OCI-LY7 (cell line): ENCODE results near the gene ATP2C2. TPM values are rescaled to one million over a fixed set of nuclear protein-coding genes. Genes with fewer than 3 reads are reported as not detected.
A peak's percentile ranks its signal among the peaks of the same experiment; 100 is the strongest.

Experiments used
- BruUV-seq: library from RNA; stranded (reverse); fragments of 400-500 nt; replicated peaks from 2 replicates; lab custom pipeline; 2021; lab: Mats Ljungman, UMichigan
- CTCF ChIA-PET: fragments of 300-600 bp; sonication (Branson Sonifier 250); formaldehyde crosslinking; loops from one replicate; lab custom pipeline; 2022; ENCODE audit warnings: antibody characterized with exemption; ENCODE audit not compliant: unreplicated experiment; lab: Charles Lee
- POLR2A ChIA-PET: fragments of 300-600 bp; sonication (Branson Sonifier 250); formaldehyde crosslinking; loops from one replicate; lab custom pipeline; 2022; ENCODE audit warnings: antibody characterized with exemption; lab: Charles Lee
- DNase-seq: peaks from one replicate; pipeline ENCODE4 v3.0.0-alpha.2; 2015; ENCODE audit warnings: low spot score
- H2AFZ ChIP-seq: fragments of 200-600 bp; sonication (generic), shearing (Covaris generic); 2 replicates; pipeline ENCODE4 v1.6.1; 2014; ENCODE audit warnings: mild to moderate bottlenecking, antibody characterized with exemption, low read length, moderate library complexity
- H3K27ac ChIP-seq: fragments of 200-600 bp; sonication (generic); 2 replicates; pipeline ENCODE4 v1.5.1; 2014; ENCODE audit warnings: mixed run types, low read depth, mild to moderate bottlenecking, moderate library complexity, low read length, inconsistent platforms; ENCODE audit not compliant: poor library complexity, severe bottlenecking
- H3K36me3 ChIP-seq: fragments of 200-600 bp; sonication (generic); 2 replicates; pipeline ENCODE4 v1.6.1; 2014; ENCODE audit warnings: mild to moderate bottlenecking, antibody characterized with exemption, low read length, moderate library complexity, mixed read lengths; ENCODE audit not compliant: insufficient read depth
- H3K4me1 ChIP-seq: fragments of 200-600 bp; sonication (generic); 2 replicates; pipeline ENCODE4 v1.5.1; 2014; ENCODE audit warnings: mild to moderate bottlenecking, low read length; ENCODE audit not compliant: insufficient read depth, poor library complexity, severe bottlenecking
- H3K4me2 ChIP-seq: fragments of 200-600 bp; sonication (generic); 2 replicates; pipeline ENCODE4 v1.6.1; 2014; ENCODE audit warnings: mild to moderate bottlenecking, low read length
- H3K4me3 ChIP-seq: fragments of 200-600 bp; sonication (generic); 2 replicates; pipeline ENCODE4 v1.5.1; 2014; ENCODE audit warnings: mild to moderate bottlenecking, low read depth, low read length; ENCODE audit not compliant: poor library complexity, severe bottlenecking
- H3K79me2 ChIP-seq: fragments of 200-600 bp; sonication (generic); 2 replicates; pipeline ENCODE4 v1.6.1; 2016; ENCODE audit warnings: low read depth, mild to moderate bottlenecking, low read length, moderate library complexity, mixed read lengths; ENCODE audit not compliant: insufficient read depth
- H3K9me2 ChIP-seq: fragments of 200-600 bp; sonication (generic); 2 replicates; pipeline ENCODE4 v1.6.1; 2016; ENCODE audit warnings: mild to moderate bottlenecking, low read length, mixed read lengths; ENCODE audit not compliant: insufficient read depth
- H3K9me3 ChIP-seq: fragments of 200-600 bp; sonication (generic); 2 replicates; pipeline ENCODE4 v1.6.1; 2014; ENCODE audit warnings: mild to moderate bottlenecking, mixed run types, low read length, mixed read lengths
- H4K20me1 ChIP-seq: fragments of 200-600 bp; sonication (generic); 2 replicates; pipeline ENCODE4 v1.6.1; 2014; ENCODE audit warnings: mild to moderate bottlenecking, antibody characterized with exemption, low read length, moderate library complexity, mixed read lengths; ENCODE audit not compliant: insufficient read depth
- EZH2phosphoT487 ChIP-seq: fragments of 200-600 bp; sonication (generic); IDR thresholded peaks from 2 replicates; pipeline ENCODE4 v1.6.1; 2018; ENCODE audit warnings: low read depth, borderline replicate concordance, mild to moderate bottlenecking, mixed run types, antibody characterized with exemption, low read length, moderate library complexity, mixed read lengths
- intact Hi-C: fragments of 100-400 bp; cut with micrococcal nuclease; formaldehyde crosslinking; loops from one replicate; pipeline ENCODE4 v1.10.0; 2022; ENCODE audit not compliant: unreplicated experiment
- total RNA-seq, 2 experiments: library from RNA; depleted of rRNA in 1 of 2; stranded (reverse); fragments of >200 nt in 1 of 2; shearing (Covaris generic) in 1 of 2; gene quantifications; 2 replicates each; pipeline ENCODE4 v1.2.3, GENCODE V29; 2014 to 2022
- TF ChIP-seq, protein P1 (sequence below): fragments of 200-600 bp; sonication (generic); conservative IDR thresholded peaks from 2 replicates; pipeline ENCODE4 v1.5.1; 2014; ENCODE audit warnings: mild to moderate bottlenecking, antibody characterized with exemption, low read length, moderate library complexity, mixed read lengths

ATP2C2 gene
- total RNA-seq, 2 experiments from 2014 or later = 0.66 TPM; not detected in 1

- Histone ChIP-seq H3K79me2 (peaks cover 6% of the 10 kb centered on the region; the same call in 1 of the 2 replicates), H3K4me3 (peak overlapping the region; percentile 83), H3K9me3 (no peaks in the 10 kb centered on the region), H2AFZ (peak overlapping the region; percentile 86; the same call in 1 of the 2 replicates), H3K27ac (peak overlapping the region; percentile 92), H3K36me3 (no peaks in the 10 kb centered on the region), H4K20me1 (no peaks in the 10 kb centered on the region), H3K9me2 (no peaks in the 10 kb centered on the region), H3K4me2 (peak overlapping the region; percentile 95), H3K4me1 (peaks cover 48% of the 10 kb centered on the region)
- ChIA-PET CTCF (interaction anchor here (0.7 to 1.2 kb wide), 3 partner anchors 16 to 116 kb away, joined by 3 read pairs; no protein-coding TSS in a partner anchor), POLR2A (interaction anchor here (0.6 to 4.4 kb wide), 8 partner anchors 9 to 317 kb away, joined by 3 to 26 read pairs (median 3); no protein-coding TSS in a partner anchor)
- DNase-seq = peak; percentile 45
- intact Hi-C loops = loop anchor here (1.0 to 5.0 kb wide), 2 partner anchors 228 to 802 kb away; no protein-coding TSS in a partner anchor
- BruUV-seq = TSS peak; percentile 51
- no peak for TF ChIP-seq EZH2phosphoT487
- TF ChIP-seq, protein P1, sequence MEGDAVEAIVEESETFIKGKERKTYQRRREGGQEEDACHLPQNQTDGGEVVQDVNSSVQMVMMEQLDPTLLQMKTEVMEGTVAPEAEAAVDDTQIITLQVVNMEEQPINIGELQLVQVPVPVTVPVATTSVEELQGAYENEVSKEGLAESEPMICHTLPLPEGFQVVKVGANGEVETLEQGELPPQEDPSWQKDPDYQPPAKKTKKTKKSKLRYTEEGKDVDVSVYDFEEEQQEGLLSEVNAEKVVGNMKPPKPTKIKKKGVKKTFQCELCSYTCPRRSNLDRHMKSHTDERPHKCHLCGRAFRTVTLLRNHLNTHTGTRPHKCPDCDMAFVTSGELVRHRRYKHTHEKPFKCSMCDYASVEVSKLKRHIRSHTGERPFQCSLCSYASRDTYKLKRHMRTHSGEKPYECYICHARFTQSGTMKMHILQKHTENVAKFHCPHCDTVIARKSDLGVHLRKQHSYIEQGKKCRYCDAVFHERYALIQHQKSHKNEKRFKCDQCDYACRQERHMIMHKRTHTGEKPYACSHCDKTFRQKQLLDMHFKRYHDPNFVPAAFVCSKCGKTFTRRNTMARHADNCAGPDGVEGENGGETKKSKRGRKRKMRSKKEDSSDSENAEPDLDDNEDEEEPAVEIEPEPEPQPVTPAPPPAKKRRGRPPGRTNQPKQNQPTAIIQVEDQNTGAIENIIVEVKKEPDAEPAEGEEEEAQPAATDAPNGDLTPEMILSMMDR = no peak
Measured at GRCh38 chr16:84505249-84506187, 137.2 kb downstream of the ATP2C2 start.

DNA sequence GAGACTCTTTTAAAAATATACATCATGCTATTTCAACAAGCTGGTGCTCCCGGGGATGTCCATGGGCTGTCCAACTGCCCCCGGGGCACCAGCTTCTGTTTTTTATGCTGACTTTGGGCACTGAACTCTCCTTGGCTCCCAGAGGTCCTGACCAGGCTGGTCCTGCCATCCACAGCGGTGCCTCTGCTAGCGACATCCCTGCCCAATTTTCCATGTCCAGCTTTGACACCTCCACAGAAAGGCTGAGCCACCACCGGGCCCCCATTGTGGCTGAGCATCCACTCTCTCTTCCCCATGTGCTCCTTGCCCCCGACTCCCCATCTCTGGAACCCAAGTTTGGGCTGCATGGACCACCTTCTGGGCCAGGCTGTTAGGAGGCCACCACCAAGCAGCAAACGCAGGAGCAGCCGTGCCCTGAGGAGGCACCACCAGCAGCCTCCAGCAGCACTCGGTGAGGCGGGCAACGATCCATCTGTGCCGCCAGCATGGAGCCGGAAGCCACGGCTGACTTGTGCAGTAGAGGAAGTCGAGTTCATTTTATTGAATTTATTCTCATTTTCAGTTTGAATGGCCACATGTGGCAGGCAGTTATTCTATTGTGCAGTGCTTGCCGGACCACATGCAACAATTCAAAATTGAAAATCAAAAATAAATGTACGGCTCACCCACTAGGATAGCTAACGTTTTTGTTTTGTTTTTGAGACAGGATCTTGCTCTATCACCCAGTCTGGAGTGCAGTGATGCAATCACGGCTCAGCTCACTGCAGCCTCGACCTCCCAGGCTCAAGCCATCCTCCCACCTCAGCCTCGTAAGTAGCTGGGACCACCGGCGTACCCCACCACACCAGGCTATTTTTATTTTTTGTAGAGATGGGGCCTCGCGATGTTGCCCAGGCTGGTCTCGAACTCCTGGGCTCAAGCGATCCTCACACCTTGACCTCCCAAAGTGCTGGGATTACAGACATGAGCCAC lies 139.0 kb downstream of the ATP2C2 start:
- peak overlapping the region; percentile 92 for H3K27ac ChIP-seq
- intact Hi-C loops = loop anchor here (5.0 kb wide), 1 partner anchor 800 kb away; no protein-coding TSS in a partner anchor

More for the DNA sequence above, 139.0 kb downstream of the ATP2C2 start:
- peak overlapping the region; percentile 47 for H3K4me3 ChIP-seq
- no peaks in the 10 kb centered on the region for H3K9me2 ChIP-seq
- H3K36me3 ChIP-seq = no peaks in the 10 kb centered on the region
- TF ChIP-seq, protein P1 = no peak
- no peak for TF ChIP-seq EZH2phosphoT487
- H3K79me2 ChIP-seq = peaks cover 6% of the 10 kb centered on the region; the same call in 1 of the 2 replicates
- H3K4me2 ChIP-seq = peak overlapping the region; percentile 95
- DNase-seq = peak; percentile 89
- no TSS peak for BruUV-seq
- ChIA-PET POLR2A (interaction anchor here (0.6 to 4.4 kb wide), 8 partner anchors 11 to 370 kb away, joined by 3 to 26 read pairs (median 4); no protein-coding TSS in a partner anchor), CTCF (interaction anchor here (0.6 to 1.2 kb wide), 6 partner anchors 114 to 234 kb away, joined by 3 to 4 read pairs (median 3); no protein-coding TSS in a partner anchor)
- H4K20me1 ChIP-seq = no peaks in the 10 kb centered on the region
- no peaks in the 10 kb centered on the region for H3K9me3 ChIP-seq
- H3K4me1 ChIP-seq = peaks cover 61% of the 10 kb centered on the region
- H2AFZ ChIP-seq = peak overlapping the region; percentile 90
